ENCODE data around the gene TTC28.

TTC28 gene

GRCh38 chr22:28139516-28139915 is 540.1 kb downstream of the TTC28 start:
- Histone ChIP-seq H3K9me3 (no peaks in the 10 kb centered on the region), H3K4me3 (ENCODE audit: low read depth in 1 of 2, low read length in 1 of 2) (no peak overlapping the region), H3K36me3 (no peaks in the 10 kb centered on the region), H3K27me3 (no peaks in the 10 kb centered on the region), H3K4me1 (ENCODE audit: control insufficient read depth in 1 of 2, insufficient read depth in 1 of 2, low read depth in 1 of 2, low read length in 1 of 2) (no peaks in the 10 kb centered on the region), H3K27ac (no peak overlapping the region)
- TF ChIP-seq CTCF (IDR thresholded peaks at IDR 0.05), result no peak

- no peaks in the 10 kb centered on the region for H3K27me3 ChIP-seq
- TF ChIP-seq CTCF (IDR thresholded peaks at IDR 0.05), result no peak
- H3K4me3 ChIP-seq (ENCODE audit: low read depth in 1 of 2, low read length in 1 of 2), result no peak overlapping the region
- H3K27ac ChIP-seq, result no peak overlapping the region
- H3K4me1 ChIP-seq (ENCODE audit: control insufficient read depth in 1 of 2, insufficient read depth in 1 of 2, low read depth in 1 of 2, low read length in 1 of 2), result no peaks in the 10 kb centered on the region
- no peaks in the 10 kb centered on the region for H3K36me3 ChIP-seq
- H3K9me3 ChIP-seq, result no peaks in the 10 kb centered on the region
Measured at GRCh38 chr22:28137036-28137435, 542.6 kb downstream of the TTC28 start.

- Histone ChIP-seq H3K4me1 (ENCODE audit: control insufficient read depth in 1 of 2, insufficient read depth in 1 of 2, low read depth in 1 of 2, low read length in 1 of 2) (no peaks in the 10 kb centered on the region), H3K27ac (no peak overlapping the region), H3K9me3 (no peaks in the 10 kb centered on the region), H3K27me3 (no peaks in the 10 kb centered on the region), H3K36me3 (no peaks in the 10 kb centered on the region), H3K4me3 (ENCODE audit: low read depth in 1 of 2, low read length in 1 of 2) (no peak overlapping the region)
- TF ChIP-seq CTCF (IDR thresholded peaks at IDR 0.05), result no peak
Measured at GRCh38 chr22:28132466-28132865, 547.2 kb downstream of the TTC28 start.

GRCh38 chr22:28129319-28129962 is 550.2 kb downstream of the TTC28 start:
- Histone ChIP-seq H3K27ac (no peak overlapping the region), H3K4me1 (ENCODE audit: control insufficient read depth in 1 of 2, insufficient read depth in 1 of 2, low read depth in 1 of 2, low read length in 1 of 2) (no peaks in the 10 kb centered on the region)
- no peak for TF ChIP-seq CTCF (IDR thresholded peaks at IDR 0.05)

GRCh38 chr22:28128827-28129226 is 550.8 kb downstream of the TTC28 start:
- H3K9me3 ChIP-seq, result no peaks in the 10 kb centered on the region
- TF ChIP-seq CTCF (IDR thresholded peaks at IDR 0.05), result no peak
- H3K27me3 ChIP-seq, result no peaks in the 10 kb centered on the region
- H3K27ac ChIP-seq, result no peak overlapping the region
- H3K4me3 ChIP-seq (ENCODE audit: low read depth in 1 of 2, low read length in 1 of 2), result no peak overlapping the region
- H3K36me3 ChIP-seq, result no peaks in the 10 kb centered on the region
- no peaks in the 10 kb centered on the region for H3K4me1 ChIP-seq (ENCODE audit: control insufficient read depth in 1 of 2, insufficient read depth in 1 of 2, low read depth in 1 of 2, low read length in 1 of 2)

More at GRCh38 chr22:28129319-28129962, 550.2 kb downstream of the TTC28 start:
- H3K36me3 ChIP-seq, result no peaks in the 10 kb centered on the region
- H3K9me3 ChIP-seq, result no peaks in the 10 kb centered on the region
- H3K4me3 ChIP-seq (ENCODE audit: low read depth in 1 of 2, low read length in 1 of 2), result no peak overlapping the region
- H3K27me3 ChIP-seq, result no peaks in the 10 kb centered on the region

All from neutrophil (primary cell).